Adipocyte (in vitro differentiated cells): ENCODE results near the gene FLVCR1.

Experiments used
- DNase-seq: peaks from one replicate; pipeline ENCODE4 v3.0.0-alpha.2; 2015; ENCODE audit warnings: low read depth
- H3K27me3 ChIP-seq: replicated peaks from 2 replicates; pipeline ENCODE4 v1.7.0; 2013; ENCODE audit warnings: mild to moderate bottlenecking, low read length, moderate library complexity; ENCODE audit not compliant: control insufficient read depth, insufficient read depth
- H3K36me3 ChIP-seq: 2 replicates; pipeline ENCODE4 v1.7.0; 2013; ENCODE audit warnings: low read length, mild to moderate bottlenecking, moderate library complexity; ENCODE audit not compliant: control insufficient read depth, insufficient read depth, severe bottlenecking
- H3K4me1 ChIP-seq: 2 replicates; pipeline ENCODE4 v1.7.0; 2013; ENCODE audit warnings: mild to moderate bottlenecking, low read length, moderate library complexity; ENCODE audit not compliant: control insufficient read depth, insufficient read depth
- H3K4me3 ChIP-seq: 2 replicates; pipeline ENCODE4 v1.7.0; 2013; ENCODE audit warnings: mild to moderate bottlenecking, low read length, moderate library complexity
- H3K9ac ChIP-seq: 2 replicates; pipeline ENCODE4 v1.7.0; 2013; ENCODE audit warnings: mild to moderate bottlenecking, low read length, moderate library complexity
- H3K9me3 ChIP-seq: 2 replicates; pipeline ENCODE4 v1.7.0; 2013; ENCODE audit warnings: mild to moderate bottlenecking, low read length, moderate library complexity; ENCODE audit not compliant: control insufficient read depth

FLVCR1 gene

GRCh38 chr1:212937034-212937433 is 79.0 kb downstream of the FLVCR1 start:
- Histone ChIP-seq H3K36me3 (no peaks in the 10 kb centered on the region), H3K27me3 (peaks cover 5% of the 10 kb centered on the region)
- no peak for DNase-seq

GRCh38 chr1:212938846-212939245 is 80.8 kb downstream of the FLVCR1 start:
- DNase-seq = no peak
- peaks cover 26% of the 10 kb centered on the region for H3K9me3 ChIP-seq
- no peak overlapping the region for H3K4me3 ChIP-seq
- H3K36me3 ChIP-seq = no peaks in the 10 kb centered on the region
- no peak overlapping the region for H3K9ac ChIP-seq
- no peaks in the 10 kb centered on the region for H3K4me1 ChIP-seq
- peaks cover 5% of the 10 kb centered on the region for H3K27me3 ChIP-seq

More at GRCh38 chr1:212937034-212937433, 79.0 kb downstream of the FLVCR1 start:
- peaks cover 26% of the 10 kb centered on the region for H3K9me3 ChIP-seq
- H3K4me1 ChIP-seq = no peaks in the 10 kb centered on the region
- H3K9ac ChIP-seq = no peak overlapping the region
- H3K4me3 ChIP-seq = no peak overlapping the region

GRCh38 chr1:212941452-212941851 is 83.4 kb downstream of the FLVCR1 start:
- Histone ChIP-seq H3K27me3 (peaks cover 6% of the 10 kb centered on the region), H3K9me3 (peaks cover 26% of the 10 kb centered on the region), H3K4me1 (no peaks in the 10 kb centered on the region), H3K9ac (no peak overlapping the region), H3K4me3 (no peak overlapping the region), H3K36me3 (no peaks in the 10 kb centered on the region)
- DNase-seq = no peak

- Histone ChIP-seq H3K4me3 (no peak overlapping the region), H3K4me1 (no peaks in the 10 kb centered on the region), H3K9ac (no peak overlapping the region), H3K9me3 (peaks cover 26% of the 10 kb centered on the region), H3K27me3 (peaks cover 12% of the 10 kb centered on the region), H3K36me3 (no peaks in the 10 kb centered on the region)
- no peak for DNase-seq
Observed at GRCh38 chr1:212942679-212943392, 84.8 kb downstream of the FLVCR1 start.

GRCh38 chr1:212943393-212943710 is 85.3 kb downstream of the FLVCR1 start:
- H3K27me3 ChIP-seq = peaks cover 12% of the 10 kb centered on the region
- peaks cover 28% of the 10 kb centered on the region for H3K9me3 ChIP-seq
- no peaks in the 10 kb centered on the region for H3K36me3 ChIP-seq
- DNase-seq = no peak
- no peak overlapping the region for H3K4me3 ChIP-seq
- no peak overlapping the region for H3K9ac ChIP-seq
- H3K4me1 ChIP-seq = no peaks in the 10 kb centered on the region

- no peaks in the 10 kb centered on the region for H3K4me1 ChIP-seq
- no peak overlapping the region for H3K9ac ChIP-seq
- DNase-seq = no peak
- H3K9me3 ChIP-seq = peaks cover 26% of the 10 kb centered on the region
- no peak overlapping the region for H3K4me3 ChIP-seq
- H3K36me3 ChIP-seq = no peaks in the 10 kb centered on the region
- H3K27me3 ChIP-seq = peaks cover 16% of the 10 kb centered on the region
Observed at GRCh38 chr1:212944229-212944901, 86.3 kb downstream of the FLVCR1 start.

GRCh38 chr1:212945056-212945455 is 87.0 kb downstream of the FLVCR1 start:
- Histone ChIP-seq H3K9me3 (peaks cover 19% of the 10 kb centered on the region), H3K36me3 (no peaks in the 10 kb centered on the region), H3K27me3 (peaks cover 23% of the 10 kb centered on the region), H3K4me1 (no peaks in the 10 kb centered on the region), H3K9ac (no peak overlapping the region), H3K4me3 (no peak overlapping the region)
- no peak for DNase-seq

GRCh38 chr1:212945463-212946160 is 87.5 kb downstream of the FLVCR1 start:
- Histone ChIP-seq H3K27me3 (peaks cover 25% of the 10 kb centered on the region), H3K36me3 (no peaks in the 10 kb centered on the region), H3K9me3 (peaks cover 14% of the 10 kb centered on the region), H3K9ac (no peak overlapping the region), H3K4me1 (peaks cover under 1% of the 10 kb centered on the region), H3K4me3 (no peak overlapping the region)
- no peak for DNase-seq

GRCh38 chr1:212946872-212947271 is 88.8 kb downstream of the FLVCR1 start:
- no peaks in the 10 kb centered on the region for H3K36me3 ChIP-seq
- H3K9me3 ChIP-seq = peaks cover 5% of the 10 kb centered on the region
- no peak for DNase-seq
- peaks cover 10% of the 10 kb centered on the region for H3K4me1 ChIP-seq
- H3K27me3 ChIP-seq = peaks cover 30% of the 10 kb centered on the region
- no peak overlapping the region for H3K4me3 ChIP-seq
- H3K9ac ChIP-seq = no peak overlapping the region
